Suprapubic skin (tissue), 3 donors: Measurements from ENCODE around the gene SLC2A8.

Source experiments
- CTCF ChIP-seq, 2 donors: fragments of 200-600 bp in 1 of 2; fragments of 450-650 bp in 1 of 2; sonication (generic) in 1 of 2; IDR thresholded peaks; one replicate each; pipeline ENCODE4 v1.5.1; 2016 to 2019; ENCODE audit warnings: antibody characterized with exemption in 2 of 2, mild to moderate bottlenecking in 1 of 2, moderate library complexity in 1 of 2
- POLR2AphosphoS5 ChIP-seq, 3 donors: sonication (generic); formaldehyde crosslinking; IDR thresholded peaks; one replicate each; pipeline ENCODE4 v1.6.1; 2017; ENCODE audit warnings: antibody characterized with exemption in 3 of 3

DNA sequence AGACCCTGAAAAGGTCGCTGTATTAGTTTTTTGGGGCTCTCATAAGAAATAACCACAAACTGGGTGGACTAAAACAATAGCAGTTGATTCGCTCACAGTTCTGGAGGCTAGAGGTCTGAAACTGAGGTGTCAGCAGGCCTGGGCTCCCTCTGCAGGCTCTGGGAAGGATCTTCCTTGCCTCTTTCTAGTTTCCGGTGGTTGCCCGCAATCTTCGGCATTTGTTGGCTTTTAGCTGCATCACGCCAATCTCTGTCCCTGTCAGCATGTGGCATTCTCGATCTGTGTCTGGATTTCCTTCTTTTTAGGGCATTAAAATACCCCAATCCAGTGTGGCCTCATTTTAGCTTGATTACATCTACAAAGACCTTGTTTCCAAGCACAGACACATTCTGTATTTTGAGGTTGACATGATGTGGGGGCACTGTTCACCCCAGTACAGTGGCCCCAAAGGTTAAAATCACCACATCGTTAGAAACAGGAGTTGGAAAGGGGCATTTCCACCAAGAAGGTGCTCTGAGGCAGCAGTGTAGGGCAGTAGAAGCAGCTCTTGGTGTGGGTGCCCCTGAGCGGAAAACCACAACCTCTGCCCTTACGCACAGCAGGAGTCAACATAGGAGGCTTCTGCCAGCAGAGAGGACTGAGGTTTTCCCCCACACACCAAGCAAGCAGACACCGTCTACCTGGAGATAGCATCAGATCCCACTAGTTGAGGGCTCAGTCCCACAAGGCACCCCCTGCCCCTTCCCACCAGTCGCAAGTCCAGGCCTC, 40.7 kb downstream of the SLC2A8 start:
- TF ChIP-seq CTCF (IDR thresholded peaks at IDR 0.05) = no peak
- TF ChIP-seq POLR2AphosphoS5 (IDR thresholded peaks at IDR 0.05) = no peak
